SK-MEL-5 (cell line): ENCODE results near the gene CFAP299. TPM values are rescaled to one million over a fixed set of nuclear protein-coding genes. Genes with fewer than 3 reads are reported as not detected.

Experiments
- DNase-seq: peaks from one replicate; pipeline ENCODE4 v3.0.0-alpha.2; 2016; ENCODE audit warnings: low read depth, low spot score
- in situ Hi-C: cut with HindIII; loops from 2 replicates; pipeline ENCODE4 v1.10.0; 2016; ENCODE audit warnings: low sequenced_read_pairs, high pct_unique_total_duplicates, low pct_unique_long_range_greater_than_20kb
- total RNA-seq: library from RNA; depleted of rRNA; stranded (reverse); fragments of >200 nt; shearing (Covaris generic); gene quantifications from 2 replicates; pipeline ENCODE4 v1.2.3, GENCODE V29; 2014

The CFAP299 gene
- total RNA-seq, 1 experiment from 2014 or later = not detected

GRCh38 chr4:80529026-80529425 lies 193.5 kb downstream of the CFAP299 start:
- DNase-seq = no peak
- in situ Hi-C loops = no loop called here

DNA sequence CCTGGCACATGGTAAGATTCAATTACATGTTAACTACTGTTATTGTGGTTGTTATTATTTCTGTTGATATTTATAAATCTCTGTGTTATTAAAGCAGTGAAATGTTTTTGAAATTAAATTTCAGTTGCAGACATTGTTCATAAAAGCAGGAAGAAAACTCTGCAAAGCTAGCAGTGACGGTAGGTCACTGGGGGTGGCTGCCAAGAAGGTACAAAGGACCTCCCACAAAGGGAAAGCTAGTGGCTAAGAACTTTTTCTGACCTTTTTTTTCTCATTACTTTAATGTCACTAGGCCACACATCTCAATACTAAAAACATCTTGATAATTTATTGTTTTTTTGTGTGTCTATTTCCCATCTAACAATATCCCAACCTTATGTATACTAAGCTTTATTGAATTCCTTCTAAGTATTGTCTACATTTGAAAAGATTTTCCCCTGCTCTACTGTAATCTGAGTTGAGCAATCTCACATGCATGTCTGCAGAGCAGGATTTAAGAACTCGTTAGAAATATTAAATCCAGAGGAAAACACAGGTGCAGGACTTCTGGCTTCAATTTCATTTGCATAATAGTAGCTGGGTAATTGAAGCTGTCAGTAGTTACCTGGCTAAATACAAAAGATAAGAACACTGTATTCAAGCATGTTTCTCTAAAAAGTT lies 197.3 kb downstream of the CFAP299 start:
- no peak for DNase-seq
- in situ Hi-C loops = no loop called here

GRCh38 chr4:80535551-80535950 lies 200.0 kb downstream of the CFAP299 start:
- DNase-seq = no peak
- in situ Hi-C loops = no loop called here

GRCh38 chr4:80538276-80538926 lies 202.9 kb downstream of the CFAP299 start:
- DNase-seq = no peak
- in situ Hi-C loops = no loop called here

- in situ Hi-C loops = no loop called here
- no peak for DNase-seq
Measured at GRCh38 chr4:80539190-80539589, 203.7 kb downstream of the CFAP299 start.

GRCh38 chr4:80540349-80540748 lies 204.8 kb downstream of the CFAP299 start:
- DNase-seq = no peak
- in situ Hi-C loops = no loop called here

DNA sequence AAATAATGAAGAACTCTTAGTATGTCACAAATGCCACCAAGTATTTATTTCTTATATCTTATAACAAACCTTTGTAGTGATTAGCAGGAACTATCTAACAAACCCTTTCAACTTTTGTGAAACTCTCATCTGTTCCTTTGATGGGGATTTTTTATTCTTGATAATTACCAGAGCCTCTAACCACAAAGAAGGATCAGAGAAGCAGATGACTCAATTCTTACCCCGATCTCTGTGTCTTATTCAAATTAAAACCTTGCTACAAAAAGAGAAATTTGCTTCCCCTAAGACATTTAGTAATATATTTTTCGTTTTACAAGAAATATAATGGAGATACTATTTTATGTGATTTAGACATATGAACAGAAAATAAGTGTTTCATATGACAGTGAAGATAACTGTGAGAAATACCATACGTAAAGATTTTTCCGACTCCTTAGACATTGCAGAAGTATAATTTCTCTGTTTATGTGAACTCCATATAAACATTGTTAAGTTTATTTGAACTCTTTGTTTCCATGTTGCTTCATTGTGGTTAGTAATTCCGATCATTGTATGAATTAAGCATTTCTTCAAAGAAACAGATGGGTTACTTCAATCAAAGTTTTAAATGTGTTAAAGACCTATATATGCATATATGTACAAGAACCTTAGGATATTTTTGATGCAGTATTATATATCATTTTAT lies 205.4 kb downstream of the CFAP299 start:
- in situ Hi-C loops = no loop called here
- DNase-seq = no peak

DNA sequence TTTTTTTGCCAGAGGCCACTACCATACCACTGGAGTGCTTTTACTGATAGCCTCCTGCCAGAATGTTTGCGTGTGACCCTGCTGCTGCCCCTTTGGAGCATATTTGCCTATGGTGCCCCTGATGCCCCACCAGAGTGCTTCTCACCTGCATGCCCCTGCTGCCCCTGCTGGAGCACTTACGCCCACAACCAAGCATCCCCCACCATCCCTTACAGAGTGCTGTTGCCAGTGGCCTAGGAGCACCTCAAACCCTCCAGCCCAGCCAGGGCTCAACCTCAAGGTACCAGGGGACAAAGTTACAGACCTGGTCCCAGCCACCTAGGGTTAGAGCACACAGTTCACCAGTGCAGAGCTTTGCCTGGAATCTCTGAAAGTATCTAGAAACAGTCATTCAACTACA lies 207.2 kb downstream of the CFAP299 start:
- DNase-seq = no peak
- in situ Hi-C loops = no loop called here

GRCh38 chr4:80560337-80560736 lies 224.8 kb downstream of the CFAP299 start:
- in situ Hi-C loops = no loop called here
- no peak for DNase-seq

DNA sequence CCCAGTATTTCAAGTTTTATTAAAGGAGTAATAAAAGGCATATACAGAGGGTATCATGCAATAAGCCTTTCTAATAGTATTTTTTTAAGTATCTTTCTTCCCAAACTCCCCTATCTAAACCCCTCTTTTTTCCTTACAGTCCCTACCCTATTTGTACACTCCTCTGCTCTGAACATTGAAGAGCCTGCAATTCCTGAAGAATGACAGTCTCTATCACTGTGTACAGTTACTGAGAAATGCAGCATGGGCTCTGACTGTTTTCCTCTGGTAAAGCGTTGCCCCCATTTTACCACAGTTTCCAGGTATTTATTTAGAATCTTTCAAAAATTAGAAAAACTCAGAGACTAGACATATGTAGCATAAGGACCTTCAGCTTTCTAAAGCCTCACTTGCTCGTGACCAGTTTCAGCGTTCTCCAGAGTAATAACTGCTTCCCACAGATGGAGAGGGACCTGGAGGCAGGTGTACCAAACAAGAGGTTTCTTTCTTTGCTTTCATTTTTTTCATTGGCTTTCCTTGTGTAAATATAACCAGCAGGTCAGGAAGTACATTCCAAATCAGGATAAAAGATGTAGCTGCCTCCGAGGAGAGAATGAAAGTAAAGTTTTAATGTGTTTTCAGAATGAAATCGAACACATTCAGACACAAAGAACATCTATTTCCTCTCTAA lies 230.8 kb downstream of the CFAP299 start:
- no peak for DNase-seq
- in situ Hi-C loops = no loop called here

- in situ Hi-C loops = no loop called here
- no peak for DNase-seq
Measured at GRCh38 chr4:80568891-80569290, 233.4 kb downstream of the CFAP299 start.

DNA sequence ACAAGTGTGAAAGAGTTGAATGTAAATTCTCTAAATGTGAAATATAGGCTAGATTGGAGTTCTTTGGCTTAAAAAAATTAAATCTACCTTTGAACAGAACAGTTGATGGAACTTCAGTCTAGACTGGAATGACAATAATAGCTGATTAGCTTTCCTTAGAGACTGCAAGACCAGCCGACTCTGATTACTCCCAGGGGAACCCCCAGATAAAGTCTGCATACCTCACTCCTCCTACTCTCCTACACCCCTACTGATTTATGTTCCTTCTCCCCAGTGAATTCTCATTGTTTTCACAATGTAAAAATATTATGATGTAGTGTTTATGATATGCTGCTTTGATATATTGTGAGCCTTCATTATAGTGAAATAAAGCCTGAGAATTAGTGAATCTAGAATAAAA lies 241.3 kb downstream of the CFAP299 start:
- no peak for DNase-seq
- in situ Hi-C loops = no loop called here

DNA sequence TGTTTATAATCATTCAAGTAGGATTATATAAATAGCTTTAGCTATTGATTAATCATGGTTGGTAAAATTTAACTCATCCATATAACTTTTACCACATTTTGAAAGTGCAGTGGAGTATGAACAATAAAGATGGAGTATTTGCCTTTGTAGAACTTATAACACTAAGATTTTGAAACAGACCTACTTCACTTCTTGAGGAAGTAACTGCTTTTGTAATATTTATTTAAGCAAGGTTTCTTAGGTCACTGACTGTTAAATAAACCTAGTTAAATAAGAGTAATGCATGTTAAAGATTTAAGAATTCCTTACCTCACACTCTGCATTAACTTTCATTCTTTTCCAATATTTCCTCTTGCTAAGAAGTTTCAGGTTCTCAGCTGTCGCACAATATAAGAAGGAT lies 242.5 kb downstream of the CFAP299 start:
- no peak for DNase-seq
- in situ Hi-C loops = no loop called here

DNA sequence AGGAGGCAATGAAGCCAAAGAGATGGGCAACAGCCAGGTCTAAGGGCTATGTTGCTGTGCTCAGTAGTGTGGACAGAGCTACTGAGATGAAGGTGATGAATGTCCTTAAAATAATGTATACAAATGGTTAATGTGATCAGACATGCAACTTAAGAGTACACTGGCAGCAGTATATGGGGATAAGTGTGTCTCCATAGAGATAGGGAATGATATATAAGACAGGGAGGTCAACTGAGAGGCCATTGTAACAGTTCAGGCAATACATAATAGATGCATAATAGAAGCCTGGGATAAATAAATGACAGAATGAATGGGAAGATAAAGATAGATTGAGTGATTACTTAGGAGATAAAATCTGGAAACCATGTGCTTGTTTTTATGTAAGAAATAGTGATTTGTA lies 250.0 kb downstream of the CFAP299 start:
- in situ Hi-C loops = no loop called here
- no peak for DNase-seq

DNA sequence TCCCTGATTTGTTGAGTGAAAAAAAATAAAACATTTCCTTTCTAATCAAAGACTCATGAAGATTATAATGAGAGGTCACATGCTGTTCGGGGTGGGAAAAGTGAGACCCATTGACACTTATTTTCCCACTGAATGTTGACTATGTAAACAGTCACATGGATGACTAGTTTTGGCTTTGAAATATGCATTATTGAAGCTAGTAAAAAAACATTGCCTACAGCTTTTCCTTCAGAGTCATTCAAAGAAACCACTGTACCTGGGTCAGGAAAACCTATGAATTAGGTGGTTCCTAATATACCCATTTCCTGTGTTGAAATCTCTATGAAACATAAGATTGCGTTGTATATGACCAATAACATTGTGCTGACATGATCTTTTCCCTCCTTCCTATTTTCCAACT lies 251.2 kb downstream of the CFAP299 start:
- DNase-seq = no peak
- in situ Hi-C loops = no loop called here

DNA sequence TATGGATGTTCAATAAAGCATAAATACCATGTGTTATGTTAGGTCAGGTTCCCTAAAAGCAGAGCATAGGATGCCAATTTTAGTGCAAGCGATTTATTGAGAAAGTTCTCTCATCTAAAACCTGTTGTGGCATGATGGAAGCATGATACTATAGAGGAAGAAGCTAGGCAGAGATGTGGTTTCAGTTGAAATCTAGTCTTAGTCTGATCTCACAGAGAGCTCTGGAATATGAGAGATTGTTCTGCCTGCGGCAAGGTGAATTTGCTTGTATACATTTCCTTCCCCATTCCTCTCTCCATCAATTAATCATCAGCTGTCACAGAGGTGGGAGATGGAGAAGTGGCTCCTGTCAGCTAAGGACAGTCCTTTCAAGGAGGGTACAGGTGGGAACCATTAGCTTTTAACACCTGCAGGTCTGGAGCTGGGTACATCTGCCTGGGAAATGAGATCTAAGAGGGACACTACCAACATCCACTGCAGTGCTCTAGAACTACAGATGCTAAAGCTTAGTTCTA lies 252.4 kb downstream of the CFAP299 start:
- no peak for DNase-seq
- in situ Hi-C loops = no loop called here

GRCh38 chr4:80592950-80593349 lies 257.4 kb downstream of the CFAP299 start:
- in situ Hi-C loops = no loop called here
- DNase-seq = peak; percentile 12

- no peak for DNase-seq
- in situ Hi-C loops = no loop called here
Measured at GRCh38 chr4:80594701-80595100, 259.2 kb downstream of the CFAP299 start.
